ENCODE results near the gene AP3D1.

AP3D1 gene

DNA sequence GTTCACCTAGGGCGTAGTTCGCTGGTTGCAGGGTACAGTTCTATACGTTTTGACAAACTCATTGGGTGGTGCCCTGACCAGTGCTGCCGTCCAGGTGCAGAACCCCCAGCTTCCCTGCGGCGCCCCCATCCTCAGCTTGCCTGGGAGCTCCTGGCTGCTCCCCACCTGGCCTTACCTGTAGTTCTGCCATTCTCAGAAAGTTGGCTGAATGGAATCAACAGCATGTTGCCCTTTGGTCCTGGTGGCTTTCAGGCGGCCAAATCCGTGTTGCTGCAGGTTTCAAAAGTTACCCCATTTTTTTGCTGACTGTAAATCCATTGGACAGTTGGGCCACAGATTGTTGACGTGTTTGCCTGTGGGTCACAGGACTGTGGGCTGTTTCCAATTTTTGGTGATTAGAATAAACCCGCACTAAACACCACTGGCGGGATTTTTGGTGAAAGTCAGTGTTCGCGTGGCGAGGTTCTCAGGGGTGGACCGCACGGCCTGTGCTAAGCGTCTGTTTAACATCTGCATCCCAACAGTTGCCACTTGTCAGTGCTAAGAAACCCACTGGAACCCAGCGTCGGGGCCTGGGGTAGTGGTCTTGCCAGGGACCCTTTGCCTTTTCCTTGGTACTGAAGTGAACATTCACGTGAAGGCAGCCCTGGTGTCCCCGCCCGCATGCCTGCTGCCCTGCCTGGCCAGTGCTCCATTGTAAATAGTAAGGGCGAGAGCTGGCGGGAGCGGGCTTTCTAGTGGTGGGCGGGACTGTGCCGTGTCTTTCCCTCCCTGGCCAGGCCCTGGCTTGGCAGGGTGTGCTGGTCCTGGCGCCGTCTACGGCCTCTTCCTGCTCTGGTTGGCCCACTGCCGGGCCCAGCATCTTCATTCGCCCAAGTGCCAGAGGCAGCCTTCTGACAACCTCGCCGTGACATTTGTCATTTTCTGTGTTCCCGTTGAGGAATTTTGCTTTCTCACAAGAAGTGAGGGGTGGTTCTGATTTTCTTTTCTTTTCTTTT is 15.7 kb upstream of the AP3D1 start:
- peak overlapping the region; percentile 94 for H3K27ac ChIP-seq
- TF ChIP-seq, protein P1, sequence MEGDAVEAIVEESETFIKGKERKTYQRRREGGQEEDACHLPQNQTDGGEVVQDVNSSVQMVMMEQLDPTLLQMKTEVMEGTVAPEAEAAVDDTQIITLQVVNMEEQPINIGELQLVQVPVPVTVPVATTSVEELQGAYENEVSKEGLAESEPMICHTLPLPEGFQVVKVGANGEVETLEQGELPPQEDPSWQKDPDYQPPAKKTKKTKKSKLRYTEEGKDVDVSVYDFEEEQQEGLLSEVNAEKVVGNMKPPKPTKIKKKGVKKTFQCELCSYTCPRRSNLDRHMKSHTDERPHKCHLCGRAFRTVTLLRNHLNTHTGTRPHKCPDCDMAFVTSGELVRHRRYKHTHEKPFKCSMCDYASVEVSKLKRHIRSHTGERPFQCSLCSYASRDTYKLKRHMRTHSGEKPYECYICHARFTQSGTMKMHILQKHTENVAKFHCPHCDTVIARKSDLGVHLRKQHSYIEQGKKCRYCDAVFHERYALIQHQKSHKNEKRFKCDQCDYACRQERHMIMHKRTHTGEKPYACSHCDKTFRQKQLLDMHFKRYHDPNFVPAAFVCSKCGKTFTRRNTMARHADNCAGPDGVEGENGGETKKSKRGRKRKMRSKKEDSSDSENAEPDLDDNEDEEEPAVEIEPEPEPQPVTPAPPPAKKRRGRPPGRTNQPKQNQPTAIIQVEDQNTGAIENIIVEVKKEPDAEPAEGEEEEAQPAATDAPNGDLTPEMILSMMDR (IDR thresholded peaks at IDR 0.05) = no peak
- TF ChIP-seq ZFX (IDR thresholded peaks at IDR 0.05; ENCODE audit: borderline replicate concordance) = no peak

DNA sequence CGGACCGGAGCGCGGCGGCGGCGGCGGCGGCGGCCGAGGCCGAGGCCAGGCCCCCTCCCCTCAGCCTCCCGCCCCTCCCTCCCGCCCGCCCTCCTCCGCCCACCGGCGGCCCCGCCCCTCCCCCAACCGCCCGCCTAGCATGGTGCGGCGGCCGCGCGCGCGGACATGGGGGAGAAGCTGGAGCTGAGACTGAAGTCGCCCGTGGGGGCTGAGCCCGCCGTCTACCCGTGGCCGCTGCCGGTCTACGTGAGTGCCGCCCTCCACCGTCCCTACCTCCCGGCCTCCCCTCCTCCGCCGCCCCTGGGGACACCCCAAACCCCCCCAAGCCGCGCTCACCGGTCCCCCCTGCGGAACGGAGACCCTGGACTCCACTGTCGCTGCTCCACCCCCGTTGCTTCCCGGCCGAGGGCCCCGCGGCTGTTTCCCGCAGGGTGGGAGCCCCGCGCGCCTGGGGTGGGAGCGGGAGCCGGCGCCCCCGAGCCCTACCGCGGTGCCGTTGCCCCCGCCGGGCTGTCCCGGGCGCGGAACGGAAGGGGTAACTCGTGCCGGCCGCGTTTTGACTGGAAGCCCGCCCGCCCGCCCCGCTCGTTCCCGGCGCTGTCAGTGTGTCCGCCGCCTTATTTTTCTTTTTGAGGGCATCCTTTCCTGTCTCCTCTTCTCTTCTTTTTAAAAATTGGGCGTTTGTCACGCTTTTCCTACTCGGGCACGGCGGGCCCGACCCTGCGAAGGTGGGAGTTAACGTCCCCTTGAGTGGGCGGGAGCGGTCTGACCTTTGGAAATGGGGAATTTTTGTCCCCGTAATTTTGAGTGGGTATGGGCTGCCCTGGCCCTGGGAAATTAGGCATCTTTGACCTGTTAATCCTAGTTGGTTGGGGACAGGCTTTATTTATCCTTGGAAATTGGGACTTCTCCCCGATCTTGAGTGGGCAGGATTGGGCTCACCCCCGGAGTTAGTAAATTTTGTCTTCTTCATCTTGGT is 12.9 kb upstream of the AP3D1 start:
- TF ChIP-seq, protein P1 (IDR thresholded peaks at IDR 0.05) = no peak
- TF ChIP-seq ZFX (IDR thresholded peaks at IDR 0.05; ENCODE audit: borderline replicate concordance) = no peak
- H3K27ac ChIP-seq = peak overlapping the region; percentile 94

DNA sequence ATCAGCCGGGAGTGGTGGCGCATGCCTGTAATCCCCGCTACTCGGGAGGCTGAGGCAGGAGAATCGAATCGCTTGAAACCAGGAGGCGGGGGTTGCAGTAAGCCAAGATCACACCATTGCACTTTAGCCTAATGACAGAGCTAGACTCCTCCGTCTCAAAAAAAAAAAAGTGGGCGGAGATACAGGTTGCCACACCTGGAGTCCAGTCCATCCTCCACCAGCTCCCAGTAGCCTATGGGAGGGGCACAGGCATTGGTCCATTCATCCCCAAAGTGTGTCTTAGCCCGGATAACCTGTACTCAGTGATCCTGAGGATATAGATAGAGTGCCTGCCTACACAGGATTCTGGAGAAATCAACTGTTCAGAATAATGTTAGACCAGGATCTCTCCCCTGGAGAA is 9.0 kb upstream of the AP3D1 start:
- no peak overlapping the region for H3K27ac ChIP-seq
- TF ChIP-seq, protein P1 (IDR thresholded peaks at IDR 0.05) = no peak
- no peak for TF ChIP-seq ZFX (IDR thresholded peaks at IDR 0.05; ENCODE audit: borderline replicate concordance)

DNA sequence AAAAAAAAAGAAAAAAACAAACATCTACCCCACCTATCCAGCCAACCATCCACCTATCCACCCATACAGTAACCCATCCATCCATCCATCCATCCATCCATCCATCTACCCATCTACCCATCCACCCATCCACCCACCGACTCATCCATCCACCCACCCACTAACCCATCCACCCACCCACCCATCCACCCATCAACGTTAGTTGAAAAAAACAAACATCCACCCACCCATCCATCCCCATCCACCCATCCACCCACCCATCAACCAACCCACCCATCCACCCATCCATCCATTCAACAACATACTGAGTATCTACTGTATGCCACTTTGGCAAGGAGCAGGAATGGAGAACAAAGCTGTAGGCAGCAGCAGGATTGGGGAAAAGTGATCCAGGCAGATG is 6.1 kb upstream of the AP3D1 start:
- no peak for TF ChIP-seq ZFX (IDR thresholded peaks at IDR 0.05; ENCODE audit: borderline replicate concordance)
- TF ChIP-seq, protein P1 (IDR thresholded peaks at IDR 0.05) = no peak
- peak overlapping the region; percentile 15; the same call in 1 of the 2 replicates for H3K27ac ChIP-seq

DNA sequence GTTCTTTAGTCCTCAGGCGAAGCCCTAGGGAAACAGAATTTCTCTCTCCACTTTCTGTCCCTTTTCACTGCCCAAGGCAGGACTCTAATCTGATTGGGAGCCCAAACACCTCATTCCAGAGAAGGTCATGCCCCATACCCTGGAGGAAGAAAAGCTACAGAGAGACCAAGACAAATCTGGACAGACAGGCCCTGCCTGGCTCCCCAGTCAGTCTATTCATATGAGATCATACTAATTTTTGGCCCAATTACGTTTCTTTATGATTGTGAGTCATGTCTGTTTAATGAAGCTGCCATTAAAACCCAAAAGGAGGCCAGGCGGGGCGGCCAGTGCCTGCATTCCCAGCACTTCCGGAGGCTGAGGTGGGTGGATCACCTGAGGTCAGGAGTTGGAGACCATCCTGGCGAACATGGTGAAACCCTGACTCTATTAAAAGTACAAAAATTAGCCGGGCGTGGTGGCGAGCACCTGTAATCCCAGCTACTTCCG is 3.3 kb upstream of the AP3D1 start:
- peak overlapping the region; percentile 59 for H3K27ac ChIP-seq
- TF ChIP-seq, protein P1 (IDR thresholded peaks at IDR 0.05) = no peak
- no peak for TF ChIP-seq ZFX (IDR thresholded peaks at IDR 0.05; ENCODE audit: borderline replicate concordance)

DNA sequence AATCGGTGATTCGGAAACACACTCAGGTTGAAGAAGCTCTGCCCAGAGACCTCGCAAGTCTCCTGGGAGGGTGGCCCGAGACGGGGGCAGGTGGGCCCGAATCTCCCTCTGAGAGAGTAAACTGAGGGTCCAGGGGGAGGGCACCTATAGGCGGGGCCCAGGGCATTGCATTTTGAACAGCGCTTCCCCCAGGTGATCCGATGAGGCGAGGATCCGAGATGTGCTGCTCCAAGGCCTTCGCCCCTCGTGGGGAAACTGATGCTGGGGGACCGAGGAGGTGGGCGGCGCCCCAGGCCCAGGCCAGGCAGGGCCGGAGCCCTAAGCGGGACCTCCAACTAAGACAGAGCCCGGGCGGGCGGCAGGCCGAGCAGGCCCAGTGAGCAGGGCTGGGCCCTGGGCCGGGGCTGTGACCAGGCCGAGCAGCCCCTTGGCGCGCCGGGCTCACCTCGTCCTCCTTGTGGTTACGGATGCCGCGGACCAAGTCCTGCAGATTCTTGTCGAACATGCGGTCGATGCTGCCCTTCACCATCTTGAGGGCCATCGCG is 500 bp downstream of the AP3D1 start:
- TF ChIP-seq, protein P1 (IDR thresholded peaks at IDR 0.05) = no peak
- TF ChIP-seq ZFX (IDR thresholded peaks at IDR 0.05; ENCODE audit: borderline replicate concordance) = no peak
- peak overlapping the region; percentile 80 for H3K27ac ChIP-seq
